ENCODE results near the gene HDAC3.

DNA sequence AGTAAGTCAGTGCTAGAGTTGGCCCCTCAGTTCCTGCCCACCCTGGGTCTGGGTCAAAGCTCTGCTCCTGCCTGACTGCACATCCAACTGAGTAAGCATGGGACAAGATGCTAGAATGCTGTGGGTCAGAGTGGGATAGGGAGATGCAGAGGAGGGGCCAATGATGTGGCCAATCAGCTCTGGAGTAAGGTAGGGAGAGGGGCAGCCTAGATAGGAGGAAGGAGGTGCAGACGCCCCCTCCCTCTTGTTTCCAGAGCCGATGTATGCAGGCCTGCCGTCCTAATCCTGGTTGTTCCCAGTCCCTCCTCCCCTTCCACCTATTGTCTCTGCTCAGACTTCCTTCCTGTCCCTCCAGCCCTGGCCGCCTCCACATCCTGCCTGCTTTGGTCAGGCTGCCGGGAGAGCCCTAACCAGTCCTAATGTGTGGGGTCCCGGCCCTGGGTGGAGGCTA, 44.1 kb upstream of the HDAC3 start:
- TF ChIP-seq EZH2 (IDR thresholded peaks at IDR 0.05; ENCODE audit: low read length, unreplicated experiment) (no peak), CTCF (conservative IDR thresholded peaks at IDR 0.05; ENCODE audit: low read depth, low read length) (no peak), EZH2phosphoT487 (IDR thresholded peaks at IDR 0.05; ENCODE audit: borderline replicate concordance, low read length) (no peak)

All from PC-3 (cell line).